D721Med (cell line): ENCODE results near the gene ARHGAP8.

Source experiments
- DNase-seq: peaks from one replicate; pipeline ENCODE4 v3.0.0; 2011; ENCODE audit warnings: low spot score; ENCODE audit not compliant: insufficient read length
- FAIRE-seq: peaks from 2 replicates; lab custom pipeline; 2011; peaks lifted over from hg19 to GRCh38; lab: Jason Lieb, UNC
- TF ChIP-seq, protein P1 (sequence below): IDR thresholded peaks from 2 replicates; pipeline ENCODE4 v1.5.1; 2012; ENCODE audit warnings: mild to moderate bottlenecking, control low read depth; ENCODE audit not compliant: insufficient read depth; ENCODE audit errors: missing control alignments

Gene ARHGAP8

DNA sequence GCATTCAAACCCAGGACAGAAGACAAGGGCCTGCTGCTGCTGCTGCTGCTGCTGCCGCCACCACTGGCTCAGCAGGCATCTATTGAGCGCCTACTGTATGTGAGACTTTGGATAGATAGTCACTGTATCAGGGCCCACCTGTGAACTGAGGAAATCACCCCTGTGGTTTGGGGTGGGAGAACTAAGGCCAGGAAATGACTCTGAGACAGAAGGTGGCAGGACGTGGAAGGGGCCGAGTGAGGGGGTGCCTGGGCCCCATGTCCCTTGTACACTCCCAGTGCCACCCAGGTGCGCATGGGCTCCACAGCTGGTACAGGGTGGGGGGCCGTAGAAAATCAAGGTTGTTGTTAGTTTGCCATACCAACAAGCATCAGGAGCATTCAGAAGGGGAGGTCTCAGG, 50.6 kb downstream of the ARHGAP8 start:
- TF ChIP-seq, protein P1, sequence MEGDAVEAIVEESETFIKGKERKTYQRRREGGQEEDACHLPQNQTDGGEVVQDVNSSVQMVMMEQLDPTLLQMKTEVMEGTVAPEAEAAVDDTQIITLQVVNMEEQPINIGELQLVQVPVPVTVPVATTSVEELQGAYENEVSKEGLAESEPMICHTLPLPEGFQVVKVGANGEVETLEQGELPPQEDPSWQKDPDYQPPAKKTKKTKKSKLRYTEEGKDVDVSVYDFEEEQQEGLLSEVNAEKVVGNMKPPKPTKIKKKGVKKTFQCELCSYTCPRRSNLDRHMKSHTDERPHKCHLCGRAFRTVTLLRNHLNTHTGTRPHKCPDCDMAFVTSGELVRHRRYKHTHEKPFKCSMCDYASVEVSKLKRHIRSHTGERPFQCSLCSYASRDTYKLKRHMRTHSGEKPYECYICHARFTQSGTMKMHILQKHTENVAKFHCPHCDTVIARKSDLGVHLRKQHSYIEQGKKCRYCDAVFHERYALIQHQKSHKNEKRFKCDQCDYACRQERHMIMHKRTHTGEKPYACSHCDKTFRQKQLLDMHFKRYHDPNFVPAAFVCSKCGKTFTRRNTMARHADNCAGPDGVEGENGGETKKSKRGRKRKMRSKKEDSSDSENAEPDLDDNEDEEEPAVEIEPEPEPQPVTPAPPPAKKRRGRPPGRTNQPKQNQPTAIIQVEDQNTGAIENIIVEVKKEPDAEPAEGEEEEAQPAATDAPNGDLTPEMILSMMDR: no peak
- DNase-seq (no peak), FAIRE-seq (no peak)

- FAIRE-seq (no peak), DNase-seq (no peak)
- TF ChIP-seq, protein P1: no peak
Measured at GRCh38 chr22:44804327-44804726, 52.0 kb downstream of the ARHGAP8 start.

- FAIRE-seq (no peak), DNase-seq (no peak)
Measured at GRCh38 chr22:44805711-44806110, 53.3 kb downstream of the ARHGAP8 start.

DNA sequence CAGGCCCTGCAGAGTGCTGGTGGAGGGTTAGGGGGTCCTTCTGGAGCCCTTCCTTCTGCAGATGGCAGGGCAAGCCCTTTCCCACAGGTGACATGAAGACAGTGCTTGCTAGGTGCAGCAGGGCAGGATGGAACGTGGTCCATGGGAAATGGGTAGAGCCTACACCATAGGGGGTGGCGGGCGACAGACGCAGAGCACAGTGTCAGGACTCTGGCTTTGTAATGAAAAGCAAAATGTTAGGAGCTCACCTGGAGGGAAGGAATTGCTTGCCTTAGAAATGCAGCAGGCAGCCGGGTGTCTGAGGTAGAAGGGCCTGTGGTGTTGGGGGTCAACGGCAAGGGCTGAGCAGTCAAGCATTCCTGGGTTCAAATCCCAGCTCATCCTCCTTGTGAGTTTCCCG, 54.9 kb downstream of the ARHGAP8 start:
- no peak for DNase-seq
- TF ChIP-seq, protein P1: no peak
- no peak for FAIRE-seq

More at GRCh38 chr22:44805711-44806110, 53.3 kb downstream of the ARHGAP8 start:
- TF ChIP-seq, protein P1: no peak

DNA sequence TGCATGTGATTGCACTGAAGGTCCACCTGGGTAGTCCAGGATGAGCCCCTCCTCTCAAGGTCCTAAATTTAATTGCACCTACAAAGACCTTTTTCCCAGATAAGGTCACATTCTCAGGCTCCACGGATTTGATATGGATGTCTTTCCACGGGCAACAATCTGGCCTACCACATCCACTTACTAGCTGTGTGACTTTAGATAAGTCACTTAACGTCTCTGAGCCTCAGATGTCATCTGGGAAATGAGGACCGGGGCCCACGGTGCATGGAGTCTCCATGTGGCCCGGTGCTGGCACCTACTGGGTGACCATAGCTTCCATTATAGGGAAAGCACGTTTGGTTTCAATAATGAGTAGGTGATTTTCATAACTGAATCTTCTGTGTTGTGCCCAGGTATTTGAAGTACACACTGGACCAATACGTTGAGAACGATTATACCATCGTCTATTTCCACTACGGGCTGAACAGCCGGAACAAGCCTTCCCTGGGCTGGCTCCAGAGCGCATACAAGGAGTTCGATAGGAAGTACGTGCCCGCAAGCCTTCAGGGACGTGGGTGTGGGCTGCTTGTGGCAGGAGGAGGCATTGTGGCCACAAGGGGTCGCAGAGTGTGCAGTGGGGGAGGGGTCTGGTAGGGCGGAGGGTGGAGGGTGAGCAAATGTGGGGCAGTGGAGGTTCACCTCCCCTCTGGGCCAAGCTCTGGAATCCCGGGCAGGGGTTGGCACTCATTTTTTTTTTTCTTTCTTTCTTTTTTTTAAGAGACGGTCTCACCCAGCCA, 55.7 kb downstream of the ARHGAP8 start:
- no peak for FAIRE-seq
- DNase-seq: no peak
- TF ChIP-seq, protein P1: peak; percentile 30

- TF ChIP-seq, protein P1: no peak
- FAIRE-seq (no peak), DNase-seq (no peak)
Measured at GRCh38 chr22:44809456-44809855, 57.1 kb downstream of the ARHGAP8 start.

DNA sequence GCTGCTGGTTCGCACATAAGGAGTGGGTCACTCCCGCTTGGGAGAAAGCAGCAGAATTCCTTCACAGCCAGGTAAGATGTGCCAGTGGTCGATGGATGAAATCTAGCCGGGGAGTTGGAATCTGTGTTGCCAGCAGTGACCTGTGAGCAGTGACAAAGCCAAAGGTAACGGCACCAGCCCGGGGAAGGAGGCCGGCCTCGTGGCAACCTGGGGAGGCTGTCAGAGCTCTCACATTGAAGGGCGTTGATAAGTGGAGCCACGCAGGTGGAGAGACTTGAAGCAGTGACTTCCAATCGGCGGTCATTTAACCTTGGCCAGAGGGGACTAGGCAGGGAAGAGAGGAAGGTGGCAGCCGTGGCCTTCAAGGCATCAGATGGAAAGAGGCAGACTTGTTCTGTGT, 58.8 kb downstream of the ARHGAP8 start:
- FAIRE-seq (no peak), DNase-seq (no peak)
- TF ChIP-seq, protein P1: no peak
